Right atrium auricular region (tissue), 2 donors: ENCODE results near the gene ACSF3. TPM values are rescaled to one million over a fixed set of nuclear protein-coding genes. Genes with fewer than 3 reads are reported as not detected.
"Not testable (repeated sequence)": the region's sequence is repeated elsewhere in the genome, so short reads cannot be mapped to it uniquely, and the experiment has no call there.

Experiments used
- DNase-seq: peaks from one replicate; pipeline ENCODE4 v3.0.0-alpha.2; 2019; ENCODE audit warnings: low spot score
- H3K27ac ChIP-seq, 2 donors: fragments of 200-600 bp; sonication (generic); 1 replicate in 1 of 2; 2 replicates in 1 of 2; pipeline ENCODE4 v1.5.1; 2016 to 2019
- H3K27me3 ChIP-seq, 2 donors: fragments of 200-600 bp; sonication (generic); one replicate each; pipeline versions ENCODE4 v1.5.1 to v1.6.0; 2017 to 2019
- H3K36me3 ChIP-seq: fragments of 200-600 bp; sonication (generic); one replicate; pipeline ENCODE4 v1.5.1; 2016
- H3K4me1 ChIP-seq, 2 donors: fragments of 200-600 bp; sonication (generic); one replicate each; pipeline versions ENCODE4 v1.5.1 to v1.6.0; 2017 to 2019
- H3K4me3 ChIP-seq, 2 donors: fragments of 200-600 bp; sonication (generic); 1 replicate in 1 of 2; 2 replicates in 1 of 2; pipeline ENCODE4 v1.5.1; 2017 to 2019; ENCODE audit warnings: mild to moderate bottlenecking in 1 of 2, moderate library complexity in 1 of 2
- H3K9me3 ChIP-seq, 2 donors: fragments of 200-600 bp; sonication (generic); one replicate each; pipeline ENCODE4 v1.5.1; 2019
- CTCF ChIP-seq, 2 donors: fragments of 200-600 bp; sonication (generic); IDR thresholded peaks; one replicate each; pipeline ENCODE4 v1.5.1; 2019; ENCODE audit warnings: antibody characterized with exemption in 2 of 2
- total RNA-seq, 2 donors: library from RNA; depleted of rRNA; stranded (reverse); fragments of >200 nt; gene quantifications; one replicate each; pipeline ENCODE4 v1.1.0, GENCODE V29; 2016

ACSF3 gene
- total RNA-seq, 2 donors from 2014 or later, result 13.4 to 15.9 TPM

GRCh38 chr16:89063768-89064320 lies 29.8 kb upstream of the ACSF3 start:
- TF ChIP-seq CTCF (IDR thresholded peaks at IDR 0.05), result no peak
- Histone ChIP-seq H3K27me3 (no peaks in the 10 kb centered on the region), H3K4me3 (no peak overlapping the region), H3K4me1 (no peaks in the 10 kb centered on the region), H3K36me3 (no peaks in the 10 kb centered on the region), H3K9me3 (no peaks in the 10 kb centered on the region), H3K27ac (no peak overlapping the region)
- no peak for DNase-seq

- Histone ChIP-seq H3K27ac (no peak overlapping the region), H3K9me3 (no peaks in the 10 kb centered on the region), H3K27me3 (no peaks in the 10 kb centered on the region), H3K4me1 (no peaks in the 10 kb centered on the region), H3K4me3 (no peak overlapping the region), H3K36me3 (no peaks in the 10 kb centered on the region)
- no peak for DNase-seq
- TF ChIP-seq CTCF (IDR thresholded peaks at IDR 0.05), result no peak
These were observed 28.8 kb upstream of the ACSF3 start for GRCh38 chr16:89064606-89065457.

GRCh38 chr16:89065458-89065822 lies 28.2 kb upstream of the ACSF3 start:
- Histone ChIP-seq H3K27me3 (no peaks in the 10 kb centered on the region), H3K36me3 (no peaks in the 10 kb centered on the region)

GRCh38 chr16:89066721-89067120 lies 26.9 kb upstream of the ACSF3 start:
- H3K4me3 ChIP-seq, result no peak overlapping the region
- H3K36me3 ChIP-seq, result no peaks in the 10 kb centered on the region
- no peaks in the 10 kb centered on the region for H3K4me1 ChIP-seq
- H3K27ac ChIP-seq, result no peak overlapping the region
- TF ChIP-seq CTCF (IDR thresholded peaks at IDR 0.05), result no peak
- no peak for DNase-seq
- H3K27me3 ChIP-seq, result no peaks in the 10 kb centered on the region
- H3K9me3 ChIP-seq, result no peaks in the 10 kb centered on the region

More at GRCh38 chr16:89065458-89065822, 28.2 kb upstream of the ACSF3 start:
- no peak overlapping the region for H3K27ac ChIP-seq
- no peak overlapping the region for H3K4me3 ChIP-seq
- no peaks in the 10 kb centered on the region for H3K9me3 ChIP-seq
- TF ChIP-seq CTCF (IDR thresholded peaks at IDR 0.05), result no peak
- no peaks in the 10 kb centered on the region for H3K4me1 ChIP-seq
- DNase-seq, result no peak

GRCh38 chr16:89067677-89068443 lies 25.8 kb upstream of the ACSF3 start:
- Histone ChIP-seq H3K36me3 (no peaks in the 10 kb centered on the region), H3K9me3 (no peaks in the 10 kb centered on the region), H3K27ac (no peak overlapping the region), H3K4me1 (no peaks in the 10 kb centered on the region), H3K27me3 (no peaks in the 10 kb centered on the region), H3K4me3 (no peak overlapping the region)
- DNase-seq, result no peak
- TF ChIP-seq CTCF (IDR thresholded peaks at IDR 0.05), result no peak

GRCh38 chr16:89068814-89069616 lies 24.6 kb upstream of the ACSF3 start:
- H3K27ac ChIP-seq, H3K4me1 ChIP-seq, H3K27me3 ChIP-seq, H3K36me3 ChIP-seq, DNase-seq, H3K9me3 ChIP-seq, H3K4me3 ChIP-seq: not testable (repeated sequence)
